ENCODE data around the gene FOXQ1.

FOXQ1 gene, protein sequence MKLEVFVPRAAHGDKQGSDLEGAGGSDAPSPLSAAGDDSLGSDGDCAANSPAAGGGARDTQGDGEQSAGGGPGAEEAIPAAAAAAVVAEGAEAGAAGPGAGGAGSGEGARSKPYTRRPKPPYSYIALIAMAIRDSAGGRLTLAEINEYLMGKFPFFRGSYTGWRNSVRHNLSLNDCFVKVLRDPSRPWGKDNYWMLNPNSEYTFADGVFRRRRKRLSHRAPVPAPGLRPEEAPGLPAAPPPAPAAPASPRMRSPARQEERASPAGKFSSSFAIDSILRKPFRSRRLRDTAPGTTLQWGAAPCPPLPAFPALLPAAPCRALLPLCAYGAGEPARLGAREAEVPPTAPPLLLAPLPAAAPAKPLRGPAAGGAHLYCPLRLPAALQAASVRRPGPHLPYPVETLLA

DNA sequence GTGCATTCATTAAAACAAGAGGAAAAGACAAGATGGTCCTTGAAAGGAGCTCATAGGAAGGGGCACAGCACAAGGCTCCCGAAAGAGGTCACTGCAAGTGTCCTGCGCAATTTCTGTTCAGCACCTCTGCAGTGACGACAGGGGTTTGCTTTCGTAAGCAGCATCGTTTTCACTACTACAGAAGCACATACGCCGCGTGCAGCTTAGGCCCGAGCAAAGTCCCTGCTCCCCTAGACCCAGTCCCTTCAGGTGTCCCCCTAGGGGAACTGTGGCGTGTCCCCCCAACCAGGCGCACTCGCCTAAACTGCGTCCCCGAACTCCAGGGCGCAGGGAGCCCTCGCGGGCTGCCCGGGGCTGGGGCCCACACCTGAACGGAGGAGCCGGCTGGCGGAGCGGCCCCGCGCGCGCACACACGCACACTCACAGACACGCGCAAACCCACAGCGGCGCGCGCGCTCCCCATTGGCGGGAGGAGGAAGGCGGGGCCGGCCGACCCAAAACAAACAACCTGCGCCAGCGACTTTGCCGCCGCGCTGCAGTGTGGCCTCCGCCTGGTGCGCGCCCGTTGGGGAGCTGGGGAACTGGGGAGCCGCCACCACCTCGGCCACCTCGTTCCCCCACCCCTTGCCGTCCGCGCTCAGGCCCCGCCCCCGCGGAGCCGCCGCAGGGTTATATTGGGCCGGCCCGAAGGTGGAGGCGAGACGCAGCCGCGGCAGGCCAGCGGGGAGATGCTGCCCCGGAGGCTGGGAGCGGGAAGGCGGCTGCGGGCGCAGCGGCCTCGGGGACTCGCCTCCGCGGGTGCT is at the start of gene FOXQ1:
Gene FOXQ1 (plus strand): TSS at position 699 of the 803 bp plus-strand sequence. CDS start 607 bp downstream, outside the sequence.
- no peak for DNase-seq

DNA sequence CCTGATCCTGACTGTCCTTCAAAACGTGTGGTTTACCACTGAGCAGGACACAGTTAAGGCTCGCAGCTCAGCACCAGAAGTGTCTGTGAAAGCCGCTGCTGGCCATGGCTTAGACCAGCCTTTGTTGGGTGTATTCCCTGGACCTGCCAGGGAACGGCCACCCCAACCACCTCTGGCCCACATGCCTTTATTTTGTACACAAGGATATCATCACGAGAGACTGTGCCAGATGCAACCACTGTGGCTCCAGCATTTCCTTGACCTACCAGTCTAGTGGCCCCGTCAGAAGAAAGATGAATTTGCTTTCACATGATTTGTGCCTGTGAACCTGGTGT is 49.2 kb upstream of the FOXQ1 start:
- no peak for DNase-seq

DNA sequence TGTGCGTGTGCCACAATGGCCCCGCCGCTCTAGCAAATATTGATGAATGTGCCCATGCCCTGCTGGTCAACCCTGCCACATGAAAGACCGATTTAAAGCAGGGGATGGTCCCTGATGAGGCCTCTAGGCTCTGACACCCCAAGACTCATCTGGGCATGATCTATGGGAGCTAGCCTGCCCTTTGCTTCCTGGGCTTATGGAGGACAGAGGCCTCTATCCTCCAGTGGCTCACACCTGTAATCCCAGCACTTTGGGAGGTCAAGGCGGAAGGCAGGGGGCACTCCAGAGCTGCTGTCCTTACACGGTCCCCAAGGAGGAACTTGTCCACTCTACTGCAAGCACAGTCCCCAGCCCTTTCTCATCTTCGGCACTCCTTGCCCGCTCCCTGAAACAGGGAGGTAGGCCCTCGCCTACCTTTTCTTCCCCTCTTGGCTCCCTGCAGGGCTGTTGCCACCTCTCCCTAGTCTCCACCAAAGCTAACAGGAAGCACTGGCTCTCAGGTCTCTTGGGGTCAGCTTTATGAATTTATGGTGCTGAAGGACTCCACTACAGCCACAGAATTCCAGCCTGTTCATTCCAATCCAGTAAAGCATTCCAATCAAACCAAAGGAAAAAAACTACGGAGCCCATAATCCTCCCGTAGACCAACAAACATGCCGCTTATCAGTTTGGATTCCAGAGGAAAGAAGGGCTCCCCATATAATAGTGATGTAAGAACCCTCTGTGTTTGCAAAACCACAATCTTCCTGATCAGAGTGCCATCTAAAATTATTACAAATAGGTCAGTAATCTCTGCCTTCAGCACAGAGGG is 48.7 kb upstream of the FOXQ1 start:
- DNase-seq = no peak

- no peak for DNase-seq
Measured at GRCh38 chr6:1263850-1264377, 48.0 kb upstream of the FOXQ1 start.

DNA sequence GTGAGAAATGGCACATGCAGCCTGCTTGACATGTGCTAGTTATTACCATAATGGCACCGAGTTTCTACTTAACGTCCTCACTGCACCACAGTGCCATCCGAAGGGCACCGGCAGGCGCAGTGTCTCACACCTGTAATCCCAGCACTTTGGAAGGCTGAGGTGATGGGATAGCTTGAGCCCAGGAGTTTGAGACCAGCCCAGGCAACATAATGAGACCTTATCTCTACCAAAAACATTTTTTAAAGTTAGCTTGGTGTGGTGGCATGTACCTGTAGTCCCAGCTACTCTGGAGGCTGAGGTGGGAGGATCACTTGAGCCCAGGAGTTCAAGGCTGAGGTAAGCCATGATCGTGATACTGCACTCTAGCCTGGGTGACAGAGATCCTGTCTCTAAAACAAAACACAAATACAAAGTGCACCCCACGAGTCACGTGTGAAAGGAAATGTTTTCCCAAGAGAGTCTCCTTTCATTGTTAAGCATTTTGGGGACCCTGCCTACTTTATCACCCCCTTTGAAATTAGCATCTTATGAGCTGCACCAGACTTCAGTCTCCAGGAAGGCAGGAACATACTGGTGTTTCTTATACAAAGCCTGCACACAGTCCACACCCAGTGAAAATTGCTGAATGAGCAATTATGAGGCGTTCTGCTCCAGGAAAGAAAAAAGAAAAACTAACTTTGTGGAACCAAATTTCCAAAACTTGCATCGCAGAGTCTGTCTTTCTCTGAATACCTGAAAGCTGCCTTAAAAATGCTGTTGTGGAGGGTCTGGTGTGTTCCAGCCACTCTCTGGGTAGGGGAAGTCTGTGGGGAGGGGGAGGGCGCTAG is 47.1 kb upstream of the FOXQ1 start:
- DNase-seq = no peak

DNA sequence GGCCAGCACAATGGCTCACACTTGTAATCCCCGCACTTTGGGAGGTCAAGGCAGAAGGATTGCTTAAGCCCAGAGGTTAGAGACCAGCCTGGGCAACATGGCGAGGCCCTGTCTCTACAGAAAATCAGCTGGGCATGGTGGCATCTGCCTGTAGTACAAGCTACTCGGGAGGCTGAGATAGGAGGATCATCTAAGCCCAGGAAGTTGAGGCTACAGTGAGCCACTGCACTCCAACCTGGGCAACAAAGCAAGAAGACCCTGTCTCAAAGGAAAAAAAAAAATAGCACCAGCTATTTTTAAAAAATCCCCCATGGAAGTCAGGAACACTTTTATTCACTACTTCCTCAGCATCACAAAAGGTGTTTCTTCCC is 45.2 kb upstream of the FOXQ1 start:
- no peak for DNase-seq

DNA sequence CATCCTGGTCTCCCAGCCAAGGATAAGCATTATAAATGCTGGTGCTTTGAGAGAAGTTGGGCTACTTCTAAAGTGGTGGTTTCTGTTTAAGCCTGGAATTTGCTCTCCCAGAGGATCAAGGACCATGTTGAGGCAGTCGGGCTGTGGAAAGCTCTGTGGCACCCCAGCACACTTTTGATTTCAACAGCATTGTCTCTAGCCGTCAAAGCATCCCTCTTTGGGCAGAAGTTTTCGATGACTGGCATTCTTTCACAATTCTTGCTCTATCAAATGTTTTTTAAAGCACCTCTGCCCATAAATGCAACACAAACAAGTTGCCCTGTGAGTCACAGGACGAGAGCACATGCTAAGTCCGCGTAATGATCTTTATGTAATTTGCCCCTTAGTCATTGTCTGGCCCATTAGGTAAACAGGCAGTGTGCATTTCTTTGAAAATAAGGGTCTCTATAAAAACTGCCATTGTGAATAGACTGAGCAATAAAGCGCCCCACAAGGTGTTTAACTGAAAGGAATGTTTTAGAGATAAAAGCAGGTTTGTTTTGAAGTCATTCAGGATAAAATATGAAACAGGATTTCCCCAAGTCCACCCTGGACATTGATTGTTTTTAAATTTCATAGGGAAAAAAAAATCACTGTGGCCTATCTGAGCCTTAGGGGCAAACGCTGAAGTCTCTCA is 44.7 kb upstream of the FOXQ1 start:
- no peak for DNase-seq

- DNase-seq = no peak
Measured at GRCh38 chr6:1267790-1268762, 43.8 kb upstream of the FOXQ1 start.

- no peak for DNase-seq
Measured at GRCh38 chr6:1271071-1271763, 40.7 kb upstream of the FOXQ1 start.

DNA sequence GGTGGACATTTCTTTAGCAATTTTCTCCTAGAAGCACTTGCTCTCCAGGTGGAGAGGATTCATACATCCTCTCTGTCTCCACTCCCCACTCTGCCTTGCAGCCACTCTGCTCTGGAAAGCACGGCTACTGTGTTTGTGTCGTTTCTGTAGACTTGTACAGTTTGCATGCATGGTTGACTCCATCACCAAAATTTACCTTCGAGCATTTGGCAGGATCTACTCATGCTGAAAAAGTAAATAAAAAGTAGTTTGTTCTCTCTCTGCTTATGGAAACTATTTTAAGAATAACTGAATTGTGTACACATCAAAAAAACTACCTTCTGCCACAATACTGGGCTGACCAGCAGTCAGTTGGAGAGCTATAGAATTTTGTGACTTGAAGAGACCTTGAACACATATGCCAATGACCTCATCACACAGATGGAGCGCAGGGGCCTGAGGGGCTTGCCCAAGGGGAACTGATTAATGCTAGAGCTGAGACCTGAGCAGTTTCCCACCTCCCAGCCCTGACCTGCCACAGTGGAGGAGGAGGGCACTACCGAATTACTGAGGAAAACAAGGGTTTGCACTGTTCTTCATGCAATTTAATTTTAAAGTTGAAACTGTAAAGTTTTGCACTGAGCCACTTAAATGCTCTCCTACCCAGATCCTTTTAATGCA is 33.7 kb upstream of the FOXQ1 start:
- no peak for DNase-seq

DNA sequence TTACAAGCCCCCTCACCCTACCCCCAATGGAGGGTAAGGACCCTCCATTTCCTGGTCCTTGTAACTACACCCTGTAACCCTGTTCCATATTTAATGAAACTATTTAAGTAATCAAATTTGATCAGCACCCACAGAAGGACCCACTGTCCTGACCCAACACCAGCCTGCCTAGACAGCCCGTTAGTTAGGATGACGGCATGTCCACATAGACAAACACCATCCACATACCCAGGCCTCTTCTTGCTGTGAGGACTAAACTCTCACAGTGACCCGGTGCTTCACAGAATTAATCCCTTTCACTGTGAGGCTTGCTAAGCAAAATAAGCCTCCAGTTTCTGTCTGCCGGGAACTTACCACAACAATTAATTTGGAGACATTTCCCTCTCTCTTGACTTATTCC is 32.8 kb upstream of the FOXQ1 start:
- no peak for DNase-seq

DNA sequence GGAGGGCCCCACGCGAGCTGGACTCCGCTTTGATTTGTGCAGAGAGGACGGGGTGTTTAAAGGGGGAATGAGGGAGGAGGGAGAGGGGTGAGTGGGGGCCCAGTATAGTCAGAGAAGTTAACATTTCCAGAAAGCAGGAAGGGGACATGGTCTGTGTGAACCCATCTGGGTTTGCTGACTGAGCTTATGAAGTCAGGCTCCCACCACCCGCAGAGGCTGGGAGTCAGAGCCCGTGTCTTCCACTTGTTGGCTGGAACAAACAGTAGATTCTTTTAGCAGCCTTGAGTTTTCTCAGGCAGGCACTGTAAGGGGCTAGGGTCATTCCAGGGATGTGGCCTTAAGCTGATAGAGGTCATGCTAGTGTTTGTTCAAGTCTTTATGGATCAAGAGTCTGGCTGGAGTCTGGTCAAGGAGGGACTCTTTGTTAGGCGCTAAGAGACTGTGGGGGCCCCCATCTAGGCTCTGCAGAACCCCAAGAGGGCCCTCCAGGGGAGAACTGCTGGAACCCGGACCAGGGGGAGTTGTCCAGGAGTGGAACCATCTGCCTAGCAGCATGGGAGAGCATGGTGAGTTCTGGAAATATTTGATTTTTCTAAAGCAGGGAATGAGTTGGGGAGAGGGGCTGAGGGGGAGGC is 31.1 kb upstream of the FOXQ1 start:
- no peak for DNase-seq

DNA sequence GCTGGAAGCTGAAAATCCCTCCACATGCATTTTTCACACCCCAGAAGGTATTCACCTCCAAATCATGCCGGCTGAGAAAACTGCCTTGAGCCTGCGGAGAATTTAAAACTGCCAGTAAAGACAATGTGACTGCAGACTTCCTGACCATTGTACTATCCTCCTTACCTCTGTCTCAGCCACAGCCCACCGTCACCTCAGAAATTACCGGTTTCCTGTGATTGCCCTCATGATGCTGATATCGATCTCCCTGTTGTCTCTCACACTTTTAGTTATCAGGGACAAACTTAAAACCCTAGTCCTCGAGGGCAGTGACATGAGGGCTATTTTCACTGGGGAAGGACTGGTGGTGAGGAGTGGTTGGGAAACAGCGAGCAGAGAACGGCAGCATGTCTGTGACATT is 30.2 kb upstream of the FOXQ1 start:
- DNase-seq = no peak

DNA sequence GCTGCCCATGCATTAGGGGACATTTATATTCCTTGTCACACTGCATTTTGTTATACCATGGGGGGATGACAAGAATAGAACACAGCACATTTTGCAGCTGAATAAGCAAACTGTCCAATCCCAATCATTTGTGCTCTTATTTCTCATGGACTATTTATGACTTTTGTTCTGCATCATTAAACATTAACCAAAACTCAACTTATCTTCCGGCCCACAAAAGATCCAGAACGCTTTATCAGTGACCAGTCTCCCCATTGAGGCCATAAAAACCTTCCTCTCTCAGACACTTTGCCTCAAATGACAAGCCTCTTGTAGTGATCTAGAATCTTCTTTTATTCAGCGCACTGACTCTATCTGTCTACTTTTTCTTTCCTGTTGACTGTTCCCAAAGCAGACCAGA is 28.4 kb upstream of the FOXQ1 start:
- DNase-seq = no peak

DNA sequence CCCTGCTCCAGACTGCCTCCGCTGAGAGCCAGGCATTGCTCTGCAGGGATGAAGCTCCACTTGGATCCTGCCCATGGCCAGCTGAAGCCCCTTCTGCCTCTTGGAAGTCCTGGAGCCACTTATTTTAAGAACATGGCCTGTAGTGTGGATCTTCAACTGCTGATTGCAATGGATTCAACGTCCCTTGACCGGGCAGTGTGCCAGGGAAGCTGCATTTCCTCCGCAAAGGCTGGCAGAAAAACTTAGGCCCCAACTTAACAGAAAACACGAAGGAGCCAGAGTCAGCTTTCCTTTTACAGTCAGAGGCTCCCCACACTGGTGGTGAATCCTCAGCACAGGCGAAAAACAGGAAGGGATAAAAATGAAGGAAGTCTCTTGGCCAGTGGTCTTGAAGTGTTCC is 26.3 kb upstream of the FOXQ1 start:
- no peak for DNase-seq

DNA sequence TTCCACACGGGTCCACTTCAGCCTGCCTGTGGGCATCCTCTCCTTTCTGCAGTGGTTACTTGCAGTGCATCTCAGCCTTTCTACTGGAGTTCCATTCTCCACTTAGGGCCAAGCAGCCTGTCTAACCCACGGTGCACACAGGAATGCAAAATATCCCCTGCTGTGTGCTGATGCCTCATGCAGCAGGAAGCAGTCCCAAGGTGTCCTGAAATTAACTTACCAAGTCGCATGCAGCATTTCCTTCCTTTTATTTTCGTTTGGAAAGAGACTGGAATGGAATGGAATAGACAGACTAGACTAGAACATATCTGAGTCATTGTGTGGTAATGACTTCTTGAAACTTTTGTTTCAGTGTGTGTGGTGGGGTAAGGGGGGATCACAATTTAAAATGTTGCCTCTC is 25.9 kb upstream of the FOXQ1 start:
- DNase-seq = no peak

DNA sequence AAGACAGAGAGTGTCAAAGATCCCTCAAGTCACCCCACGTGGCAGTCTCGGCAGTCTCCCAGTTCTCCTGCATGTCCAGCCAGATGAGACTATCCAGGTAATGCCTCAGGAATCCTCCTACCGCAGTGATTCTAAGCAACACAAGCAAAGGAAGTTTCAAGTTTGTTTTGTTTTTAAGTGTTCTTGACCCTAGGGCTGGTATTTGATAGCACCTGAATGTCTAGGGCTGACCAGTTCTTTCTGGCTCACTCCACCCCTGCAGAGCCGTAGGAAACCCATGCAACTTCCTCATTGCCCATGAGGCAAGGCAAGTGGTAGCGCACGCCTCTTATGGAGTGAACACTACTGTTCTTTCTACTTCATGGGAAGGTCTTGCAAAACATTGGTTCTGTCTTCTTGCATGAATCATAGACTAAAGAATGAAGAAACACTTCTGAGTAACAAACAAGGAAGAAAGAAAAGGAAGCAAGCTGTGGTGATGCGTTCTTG is 24.8 kb upstream of the FOXQ1 start:
- no peak for DNase-seq

- DNase-seq = no peak
Measured at GRCh38 chr6:1290086-1290485, 21.8 kb upstream of the FOXQ1 start.

GRCh38 chr6:1290805-1291204 is 21.1 kb upstream of the FOXQ1 start:
- no peak for DNase-seq
